RPMI8226 (cell line): ENCODE data around the gene MARCHF10.
"Not testable (repeated sequence)": the region's sequence is repeated elsewhere in the genome, so short reads cannot be mapped to it uniquely, and the experiment has no call there.

Experiments
- DNase-seq: peaks from one replicate; pipeline ENCODE4 v3.0.0-alpha.2; 2015

Gene MARCHF10, protein sequence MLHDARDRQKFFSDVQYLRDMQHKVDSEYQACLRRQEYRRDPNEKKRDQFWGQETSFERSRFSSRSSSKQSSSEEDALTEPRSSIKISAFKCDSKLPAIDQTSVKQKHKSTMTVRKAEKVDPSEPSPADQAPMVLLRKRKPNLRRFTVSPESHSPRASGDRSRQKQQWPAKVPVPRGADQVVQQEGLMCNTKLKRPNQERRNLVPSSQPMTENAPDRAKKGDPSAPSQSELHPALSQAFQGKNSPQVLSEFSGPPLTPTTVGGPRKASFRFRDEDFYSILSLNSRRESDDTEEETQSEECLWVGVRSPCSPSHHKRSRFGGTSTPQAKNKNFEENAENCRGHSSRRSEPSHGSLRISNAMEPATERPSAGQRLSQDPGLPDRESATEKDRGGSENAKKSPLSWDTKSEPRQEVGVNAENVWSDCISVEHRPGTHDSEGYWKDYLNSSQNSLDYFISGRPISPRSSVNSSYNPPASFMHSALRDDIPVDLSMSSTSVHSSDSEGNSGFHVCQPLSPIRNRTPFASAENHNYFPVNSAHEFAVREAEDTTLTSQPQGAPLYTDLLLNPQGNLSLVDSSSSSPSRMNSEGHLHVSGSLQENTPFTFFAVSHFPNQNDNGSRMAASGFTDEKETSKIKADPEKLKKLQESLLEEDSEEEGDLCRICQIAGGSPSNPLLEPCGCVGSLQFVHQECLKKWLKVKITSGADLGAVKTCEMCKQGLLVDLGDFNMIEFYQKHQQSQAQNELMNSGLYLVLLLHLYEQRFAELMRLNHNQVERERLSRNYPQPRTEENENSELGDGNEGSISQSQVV

GRCh38 chr17:62807812-62808575 is at the start of gene MARCHF10:
Gene MARCHF10 (minus strand): TSS chr17:62808314. CDS start chr17:62801735, 6,579 bp downstream.
- DNase-seq = peak; percentile 84

- DNase-seq = no peak
These were observed 49.4 kb upstream of the MARCHF10 start for GRCh38 chr17:62857526-62857925.

DNA sequence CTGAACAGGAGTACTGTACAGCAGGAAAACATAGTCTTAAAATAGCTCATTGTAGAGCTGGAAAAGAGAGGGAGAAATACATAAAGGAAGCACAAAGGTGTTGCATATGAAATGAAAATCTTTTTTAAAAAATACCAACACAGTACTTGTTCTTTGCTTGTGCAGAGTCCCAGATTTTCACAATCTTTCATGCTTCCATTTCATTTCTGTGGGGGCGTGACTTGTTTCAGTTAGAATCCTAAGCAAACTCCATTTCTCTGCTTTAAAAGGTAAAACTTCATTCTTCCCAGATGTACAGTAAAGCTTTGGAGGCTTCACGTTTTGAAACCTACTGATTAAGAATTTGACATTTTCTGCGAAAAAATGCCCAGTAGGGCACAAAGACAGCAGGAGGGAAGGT is 48.5 kb upstream of the MARCHF10 start:
- DNase-seq = no peak

- DNase-seq = no peak
These were observed 47.0 kb upstream of the MARCHF10 start for GRCh38 chr17:62855156-62855555.

DNA sequence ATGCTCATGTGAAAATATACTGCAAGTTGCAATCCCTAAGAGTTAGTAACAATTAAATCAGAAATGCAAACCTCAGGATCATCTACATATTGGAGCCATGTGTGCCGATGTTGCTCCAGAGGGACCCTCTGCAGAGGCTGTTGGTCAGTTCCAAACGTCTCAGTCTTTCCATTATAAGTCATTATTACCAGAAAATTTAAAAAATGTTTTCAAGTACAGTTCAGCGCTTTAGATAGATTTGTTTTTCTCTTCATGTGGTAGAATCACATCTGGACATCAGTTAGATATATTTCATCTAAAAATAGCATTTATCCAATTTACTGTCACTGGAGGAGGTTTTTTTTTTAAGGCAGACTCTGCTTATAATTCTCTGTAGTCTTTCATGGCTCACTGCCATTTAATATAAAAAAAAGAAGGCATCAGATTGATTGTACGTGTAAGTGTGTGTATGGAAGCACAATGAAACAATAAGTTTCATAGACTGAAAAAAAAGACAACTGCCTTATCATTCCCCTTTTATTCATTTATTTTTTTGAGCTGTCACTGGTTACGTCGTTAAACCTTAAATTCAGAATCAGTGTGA is 46.1 kb upstream of the MARCHF10 start:
- DNase-seq = no peak

- DNase-seq = no peak
These were observed 44.1 kb upstream of the MARCHF10 start for GRCh38 chr17:62852195-62852594.

DNA sequence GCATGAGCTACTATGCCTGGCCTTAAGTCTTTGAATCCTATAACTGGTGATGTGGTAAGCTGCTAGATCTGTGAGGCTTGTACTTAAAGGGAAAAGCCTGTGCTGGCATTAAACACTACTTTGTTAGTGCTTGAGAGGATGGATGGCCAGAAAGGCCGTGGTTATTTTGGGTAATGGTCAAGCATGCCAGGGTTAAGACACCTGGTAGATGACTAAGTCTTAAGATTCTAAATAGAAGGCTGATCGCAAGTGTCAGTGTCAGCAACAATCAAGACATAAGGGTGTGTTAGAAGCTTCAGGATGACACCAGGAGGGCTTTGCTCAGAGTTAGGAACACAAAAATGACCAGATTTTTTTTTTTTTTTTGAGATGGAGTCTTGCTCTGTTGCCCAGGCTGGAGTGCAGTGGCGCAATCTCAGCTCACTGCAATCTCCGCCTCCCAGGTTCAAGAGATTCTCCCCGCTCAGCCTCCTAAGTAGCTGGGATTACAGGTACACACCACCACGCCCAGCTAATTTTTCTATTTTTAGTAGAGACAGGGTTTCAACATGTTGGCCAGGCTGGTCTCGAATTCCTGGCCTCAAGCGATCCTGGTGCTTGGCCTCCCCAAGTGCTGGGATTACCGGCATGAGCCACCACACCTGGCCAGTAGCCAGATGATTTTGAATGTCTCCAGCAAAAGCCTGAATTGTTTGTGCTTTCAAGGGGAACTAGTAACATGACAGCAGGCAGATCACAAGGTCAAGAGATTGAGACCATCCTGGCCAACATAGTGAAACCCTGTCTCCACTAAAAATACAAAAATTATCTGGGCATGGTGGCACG is 41.7 kb upstream of the MARCHF10 start:
- peak; percentile 35 for DNase-seq

GRCh38 chr17:62848334-62848733 is 40.2 kb upstream of the MARCHF10 start:
- no peak for DNase-seq

DNA sequence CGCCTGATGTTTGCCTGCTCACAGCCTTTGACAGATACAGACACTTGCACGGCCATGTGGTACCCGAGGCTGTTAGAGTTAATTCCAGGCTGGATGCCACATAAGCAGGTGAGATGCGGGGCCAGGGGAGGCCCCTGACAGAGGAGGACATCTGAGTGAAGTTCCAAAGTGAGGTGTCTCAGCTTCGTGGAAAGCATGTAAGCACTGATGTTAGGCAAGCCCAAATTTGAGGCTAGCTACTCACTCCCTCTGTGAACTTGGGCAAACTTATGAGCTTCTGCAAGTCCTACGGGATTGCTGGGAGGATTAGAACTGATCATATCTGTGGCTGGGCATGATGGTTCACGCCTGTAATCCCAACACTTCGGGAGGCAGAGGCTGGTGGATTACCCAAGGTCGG is 39.3 kb upstream of the MARCHF10 start:
- no peak for DNase-seq

- no peak for DNase-seq
These were observed 32.8 kb upstream of the MARCHF10 start for GRCh38 chr17:62840871-62841270.

DNA sequence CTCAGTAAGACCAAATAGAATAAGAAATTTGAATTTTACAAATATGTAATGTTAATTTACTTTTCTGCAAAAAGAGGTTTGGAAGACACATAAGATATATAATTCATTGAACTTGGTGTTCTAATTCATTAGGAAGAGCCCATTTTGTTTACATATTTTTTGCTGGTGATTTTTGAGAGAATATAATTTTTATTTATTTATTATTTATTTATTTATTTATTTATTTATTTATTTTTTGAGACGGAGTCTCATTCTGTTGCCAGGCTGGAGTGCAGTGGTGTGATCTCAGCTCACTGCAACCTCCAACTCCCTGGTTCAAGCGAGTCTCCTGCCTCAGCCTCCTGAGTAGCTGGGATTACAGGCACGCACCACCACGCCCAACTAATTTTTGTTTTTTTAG is 25.7 kb upstream of the MARCHF10 start:
- not testable (repeated sequence) for DNase-seq

DNA sequence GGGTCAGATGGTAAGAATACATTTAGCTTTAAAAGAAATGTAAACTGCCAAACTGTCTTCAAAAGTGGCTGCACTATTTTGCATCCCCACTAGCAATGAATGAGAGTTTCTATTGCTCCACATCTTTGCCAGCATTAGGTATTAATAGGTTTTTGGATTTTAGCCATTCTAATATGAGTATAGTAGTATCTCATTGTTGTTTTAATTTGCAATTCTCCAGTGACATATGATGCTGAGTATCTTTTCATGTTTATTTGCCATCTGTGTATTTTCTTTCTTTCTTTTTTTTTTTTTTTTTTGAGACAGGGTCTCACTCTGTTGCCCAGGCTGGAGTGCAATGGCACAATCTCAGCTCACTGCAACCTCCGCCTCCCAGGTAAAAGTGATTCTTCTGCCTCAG is 24.3 kb upstream of the MARCHF10 start:
- no peak for DNase-seq

- DNase-seq = peak; percentile 64
These were observed 23.0 kb upstream of the MARCHF10 start for GRCh38 chr17:62831066-62831465.

GRCh38 chr17:62827746-62828485 is 19.8 kb upstream of the MARCHF10 start:
- no peak for DNase-seq

- DNase-seq = no peak
These were observed 18.8 kb upstream of the MARCHF10 start for GRCh38 chr17:62826956-62827355.

- no peak for DNase-seq
These were observed 17.1 kb upstream of the MARCHF10 start for GRCh38 chr17:62825182-62825581.

- DNase-seq = no peak
These were observed 16.4 kb upstream of the MARCHF10 start for GRCh38 chr17:62824290-62825131.

DNA sequence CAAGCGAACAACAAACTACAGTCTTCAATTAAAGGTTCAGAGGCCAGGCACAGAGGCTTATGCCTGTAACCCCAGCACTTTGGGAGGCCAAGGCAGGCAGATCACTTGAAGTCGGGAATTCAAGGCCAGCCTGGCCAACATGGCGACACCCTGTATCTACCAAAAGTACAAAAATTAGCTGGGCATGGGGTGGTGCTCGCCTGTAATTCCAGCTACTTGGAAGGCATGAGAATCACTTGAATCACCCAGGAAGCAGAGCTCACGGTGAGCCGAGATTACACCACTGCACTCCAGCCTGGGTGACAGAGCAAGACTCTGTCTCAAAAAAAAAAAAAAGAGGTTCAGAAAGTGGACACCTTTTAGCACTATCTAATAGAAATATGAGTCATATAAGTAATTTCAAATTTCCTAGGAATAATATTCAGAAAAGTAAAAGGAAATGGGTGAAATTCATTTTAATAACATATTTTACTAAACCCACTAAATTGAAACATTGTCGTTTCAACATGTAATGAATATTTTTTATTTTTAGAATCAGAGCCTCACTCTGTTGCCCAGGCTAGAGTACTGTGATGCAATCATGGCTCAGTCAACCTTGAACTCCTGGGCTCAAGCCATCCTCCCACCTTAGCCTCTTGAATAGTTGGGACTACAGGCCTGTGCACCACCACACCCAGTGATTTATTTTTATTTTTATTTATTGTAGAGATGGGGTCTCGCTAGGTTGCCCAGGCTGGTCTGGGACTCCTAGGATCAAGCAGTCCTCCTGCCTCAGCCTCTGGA is 15.2 kb upstream of the MARCHF10 start:
- DNase-seq = no peak
